Cardiac muscle cell (in vitro differentiated cells and primary cell): Measurements from ENCODE around the gene GIPC3. TPM values are rescaled to one million over a fixed set of nuclear protein-coding genes. Genes with fewer than 3 reads are reported as not detected.

Experiments used
- DNase-seq, 2 donors: peaks; one replicate each; pipeline versions ENCODE4 v3.0.0 to v3.0.0-alpha.2; 2010 to 2017; ENCODE audit warnings: low read depth in 1 of 2, low spot score in 1 of 2
- H3K27ac ChIP-seq: fragments of 200-600 bp; sonication (generic); 2 replicates; pipeline ENCODE4 v1.5.1; 2016
- H3K27me3 ChIP-seq: fragments of 200-600 bp; sonication (generic); 2 replicates; pipeline ENCODE4 v1.6.0; 2016; ENCODE audit warnings: control low read depth
- H3K36me3 ChIP-seq: fragments of 200-600 bp; sonication (generic); 2 replicates; pipeline ENCODE4 v1.5.1; 2016; ENCODE audit warnings: control low read depth
- H3K4me1 ChIP-seq: fragments of 200-600 bp; sonication (generic); 2 replicates; pipeline ENCODE4 v1.8.1; 2017; ENCODE audit warnings: low read depth, mild to moderate bottlenecking, mixed run types
- H3K4me3 ChIP-seq: fragments of 200-600 bp; sonication (generic); 2 replicates; pipeline ENCODE4 v1.5.1; 2016; ENCODE audit warnings: mild to moderate bottlenecking
- H3K9me3 ChIP-seq: fragments of 200-600 bp; sonication (generic); 2 replicates; pipeline ENCODE4 v1.5.1; 2017; ENCODE audit warnings: low read depth, mild to moderate bottlenecking, control low read depth
- CTCF ChIP-seq: IDR thresholded peaks from 2 replicates; pipeline ENCODE4 v1.5.1; 2012; ENCODE audit warnings: low read depth, mild to moderate bottlenecking, low read length
- polyA plus RNA-seq: library from polyadenylated mRNA; unstranded; fragments of >200 nt; fragmentation: Nextera tagmentation; extraction: Ambion mirVana; gene quantifications from 2 replicates; pipeline ENCODE4 v1.2.1, GENCODE V29; 2016
- total RNA-seq: library from RNA; depleted of rRNA; stranded (reverse); fragments of >200 nt; gene quantifications from 2 replicates; pipeline ENCODE4 v1.2.3, GENCODE V29; 2016

Gene GIPC3
- total and polyA plus RNA-seq, 2 experiments from 2014 or later = 0.13 to 0.54 TPM

GRCh38 chr19:3586707-3587346, 1.5 kb downstream of the GIPC3 start:
- Histone ChIP-seq H3K27me3 (peaks cover 41% of the 10 kb centered on the region), H3K9me3 (no peaks in the 10 kb centered on the region), H3K27ac (no peak overlapping the region), H3K4me3 (no peak overlapping the region), H3K36me3 (no peaks in the 10 kb centered on the region), H3K4me1 (no peaks in the 10 kb centered on the region)
- no peak for TF ChIP-seq CTCF
- no peak for DNase-seq

GRCh38 chr19:3589439-3589838, 4.2 kb downstream of the GIPC3 start:
- H3K4me1 ChIP-seq = no peaks in the 10 kb centered on the region
- no peak for TF ChIP-seq CTCF
- H3K36me3 ChIP-seq = no peaks in the 10 kb centered on the region
- H3K4me3 ChIP-seq = no peak overlapping the region
- peaks cover 36% of the 10 kb centered on the region for H3K27me3 ChIP-seq
- H3K9me3 ChIP-seq = no peaks in the 10 kb centered on the region
- no peak for DNase-seq
- no peak overlapping the region for H3K27ac ChIP-seq

GRCh38 chr19:3589949-3590348, 4.7 kb downstream of the GIPC3 start:
- peaks cover 30% of the 10 kb centered on the region for H3K27me3 ChIP-seq
- H3K9me3 ChIP-seq = no peaks in the 10 kb centered on the region
- DNase-seq = no peak
- H3K4me1 ChIP-seq = no peaks in the 10 kb centered on the region
- H3K4me3 ChIP-seq = no peak overlapping the region
- H3K27ac ChIP-seq = no peak overlapping the region
- TF ChIP-seq CTCF = no peak
- no peaks in the 10 kb centered on the region for H3K36me3 ChIP-seq

- H3K27me3 ChIP-seq = peaks cover 19% of the 10 kb centered on the region
- no peak for TF ChIP-seq CTCF
- H3K4me1 ChIP-seq = no peaks in the 10 kb centered on the region
- no peak overlapping the region for H3K4me3 ChIP-seq
- H3K36me3 ChIP-seq = no peaks in the 10 kb centered on the region
- H3K9me3 ChIP-seq = no peaks in the 10 kb centered on the region
- H3K27ac ChIP-seq = no peak overlapping the region
- DNase-seq = no peak
These were observed 5.8 kb downstream of the GIPC3 start for GRCh38 chr19:3590991-3591659.

- H3K27me3 ChIP-seq = peaks cover 10% of the 10 kb centered on the region
- no peak for TF ChIP-seq CTCF
- no peak overlapping the region for H3K27ac ChIP-seq
- DNase-seq = peak in 1 of 2 donors; percentile 40
- no peak overlapping the region for H3K4me3 ChIP-seq
- H3K4me1 ChIP-seq = no peaks in the 10 kb centered on the region
- H3K36me3 ChIP-seq = no peaks in the 10 kb centered on the region
- no peaks in the 10 kb centered on the region for H3K9me3 ChIP-seq
These were observed 6.8 kb downstream of the GIPC3 start for GRCh38 chr19:3591876-3592613.
